Fibroblast of lung (primary cell): ENCODE data around the gene METTL14. TPM values are rescaled to one million over a fixed set of nuclear protein-coding genes. Genes with fewer than 3 reads are reported as not detected.

Experiments
- DNase-seq, 2 donors: peaks; one replicate each; pipeline versions ENCODE4 v3.0.0 to v3.0.0-alpha.2; 2010; ENCODE audit warnings: low read depth in 2 of 2
- H2AFZ ChIP-seq: 2 replicates; pipeline ENCODE4 v1.5.1; 2012; ENCODE audit warnings: low read length, control low read depth, inconsistent platforms
- H3K27ac ChIP-seq: 2 replicates; pipeline ENCODE4 v1.5.1; 2011; ENCODE audit warnings: low read length, control low read depth; ENCODE audit not compliant: insufficient read depth
- H3K27me3 ChIP-seq: 2 replicates; pipeline ENCODE4 v1.5.1; 2011; ENCODE audit warnings: mild to moderate bottlenecking, low read length; ENCODE audit not compliant: control insufficient read depth, insufficient read depth
- H3K36me3 ChIP-seq: 2 replicates; pipeline ENCODE4 v1.5.1; 2011; ENCODE audit warnings: low read length; ENCODE audit not compliant: control insufficient read depth, insufficient read depth
- H3K4me1 ChIP-seq: 2 replicates; pipeline ENCODE4 v1.5.1; 2011; ENCODE audit warnings: low read length; ENCODE audit not compliant: control insufficient read depth, insufficient read depth; ENCODE audit errors: extremely low read depth
- H3K4me2 ChIP-seq: 2 replicates; pipeline ENCODE4 v1.5.1; 2011; ENCODE audit warnings: low read length, control low read depth; ENCODE audit not compliant: insufficient read depth; ENCODE audit errors: extremely low read depth
- H3K4me3 ChIP-seq, 4 experiments: fragments of 200-600 bp in 1 of 4; sonication (generic) in 1 of 4; replicated peaks in 1 of 4; 2 replicates each; pipeline ENCODE4 v1.5.1; 2011 to 2016; ENCODE audit warnings: low read length in 4 of 4, low read depth in 3 of 4, mild to moderate bottlenecking in 3 of 4, control low read depth in 2 of 4, inconsistent platforms in 1 of 4, mixed read lengths in 1 of 4; ENCODE audit not compliant: insufficient read depth in 1 of 4; ENCODE audit errors: control extremely low read depth in 1 of 4
- H3K79me2 ChIP-seq: 2 replicates; pipeline ENCODE4 v1.5.1; 2012; ENCODE audit warnings: mild to moderate bottlenecking, low read length, inconsistent platforms; ENCODE audit not compliant: control insufficient read depth, insufficient read depth
- H3K9ac ChIP-seq: 2 replicates; pipeline ENCODE4 v1.5.1; 2011; ENCODE audit warnings: mild to moderate bottlenecking, low read length, control low read depth; ENCODE audit not compliant: insufficient read depth
- H3K9me3 ChIP-seq: 2 replicates; pipeline ENCODE4 v1.5.1; 2012; ENCODE audit warnings: low read depth, low read length; ENCODE audit not compliant: control insufficient read depth, insufficient read depth
- H4K20me1 ChIP-seq: 2 replicates; pipeline ENCODE4 v1.5.1; 2011; ENCODE audit warnings: low read length; ENCODE audit not compliant: control insufficient read depth, insufficient read depth; ENCODE audit errors: extremely low read depth
- EZH2 ChIP-seq: IDR thresholded peaks from 2 replicates; pipeline ENCODE4 v1.5.1; 2012; ENCODE audit warnings: low read length, control low read depth, mild to moderate bottlenecking; ENCODE audit errors: missing control alignments
- polyA plus RNA-seq, 2 donors: library from polyadenylated mRNA; depleted of rRNA in 1 of 2; stranded (reverse) in 1 of 2; unstranded in 1 of 2; fragments of >200 nt; gene quantifications; 2 replicates each; pipeline ENCODE4 v1.2.1, GENCODE V29; 2011 to 2012; ENCODE audit warnings: missing spikeins in 1 of 2
- total RNA-seq: library from RNA; depleted of rRNA; stranded (reverse); fragments of >200 nt; gene quantifications from 2 replicates; pipeline ENCODE4 v1.2.1, GENCODE V29; 2014
- TF ChIP-seq, protein P1 (sequence below), 2 donors: IDR thresholded peaks in 1 of 2; conservative IDR thresholded peaks in 1 of 2; 1 replicate in 1 of 2; 2 replicates in 1 of 2; pipeline ENCODE4 v1.5.1; 2011 to 2012; ENCODE audit warnings: low read length in 2 of 2, control low read depth in 1 of 2, inconsistent platforms in 1 of 2, low read depth in 1 of 2, mild to moderate bottlenecking in 1 of 2

The METTL14 gene
- total and polyA plus RNA-seq, 2 donors (not counting 1 experiment from before 2014, with no cell fraction given): 18.2 to 29.7 TPM

DNA sequence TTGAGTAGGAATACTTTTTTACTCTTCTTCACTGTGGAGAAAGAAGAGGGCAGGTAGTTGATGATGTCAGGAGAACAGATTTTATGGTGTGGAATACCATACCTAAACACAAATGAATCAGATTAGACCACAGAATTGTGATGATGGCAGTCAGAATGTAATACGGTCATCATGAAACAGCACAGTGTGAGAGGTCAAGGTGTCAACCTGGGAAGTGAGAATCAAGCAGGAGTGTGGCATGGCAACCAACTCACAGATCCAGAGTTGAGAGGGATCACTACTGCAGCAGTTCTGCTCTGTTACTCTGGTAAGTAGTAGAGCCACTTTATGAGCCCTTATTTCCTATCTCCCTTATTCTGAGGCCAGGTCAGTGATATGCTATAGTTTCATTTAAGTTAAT, 27.7 kb downstream of the METTL14 start:
- no peaks in the 10 kb centered on the region for H3K9me3 ChIP-seq
- H3K4me3 ChIP-seq: no peak overlapping the region
- H2AFZ ChIP-seq: no peak overlapping the region
- peak in 1 of 2 donors; percentile 57 for DNase-seq
- no peaks in the 10 kb centered on the region for H3K36me3 ChIP-seq
- no peak overlapping the region for H3K27ac ChIP-seq
- H3K27me3 ChIP-seq: no peaks in the 10 kb centered on the region
- TF ChIP-seq EZH2: no peak
- TF ChIP-seq, protein P1, sequence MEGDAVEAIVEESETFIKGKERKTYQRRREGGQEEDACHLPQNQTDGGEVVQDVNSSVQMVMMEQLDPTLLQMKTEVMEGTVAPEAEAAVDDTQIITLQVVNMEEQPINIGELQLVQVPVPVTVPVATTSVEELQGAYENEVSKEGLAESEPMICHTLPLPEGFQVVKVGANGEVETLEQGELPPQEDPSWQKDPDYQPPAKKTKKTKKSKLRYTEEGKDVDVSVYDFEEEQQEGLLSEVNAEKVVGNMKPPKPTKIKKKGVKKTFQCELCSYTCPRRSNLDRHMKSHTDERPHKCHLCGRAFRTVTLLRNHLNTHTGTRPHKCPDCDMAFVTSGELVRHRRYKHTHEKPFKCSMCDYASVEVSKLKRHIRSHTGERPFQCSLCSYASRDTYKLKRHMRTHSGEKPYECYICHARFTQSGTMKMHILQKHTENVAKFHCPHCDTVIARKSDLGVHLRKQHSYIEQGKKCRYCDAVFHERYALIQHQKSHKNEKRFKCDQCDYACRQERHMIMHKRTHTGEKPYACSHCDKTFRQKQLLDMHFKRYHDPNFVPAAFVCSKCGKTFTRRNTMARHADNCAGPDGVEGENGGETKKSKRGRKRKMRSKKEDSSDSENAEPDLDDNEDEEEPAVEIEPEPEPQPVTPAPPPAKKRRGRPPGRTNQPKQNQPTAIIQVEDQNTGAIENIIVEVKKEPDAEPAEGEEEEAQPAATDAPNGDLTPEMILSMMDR (conservative IDR thresholded peaks at IDR 0.05 in 1 of 2, IDR thresholded peaks at IDR 0.05 in 1 of 2; ENCODE audit: low read depth in 1 of 2, low read length in 2 of 2): no peak
- no peak overlapping the region for H3K9ac ChIP-seq
- H3K4me1 ChIP-seq: no peaks in the 10 kb centered on the region
- H4K20me1 ChIP-seq: no peaks in the 10 kb centered on the region
- no peak overlapping the region for H3K4me2 ChIP-seq
- H3K79me2 ChIP-seq: no peaks in the 10 kb centered on the region

- H3K36me3 ChIP-seq: no peaks in the 10 kb centered on the region
- TF ChIP-seq, protein P1 (conservative IDR thresholded peaks at IDR 0.05 in 1 of 2, IDR thresholded peaks at IDR 0.05 in 1 of 2; ENCODE audit: low read depth in 1 of 2, low read length in 2 of 2): no peak
- no peak for TF ChIP-seq EZH2
- no peak overlapping the region for H3K4me3 ChIP-seq
- no peaks in the 10 kb centered on the region for H3K79me2 ChIP-seq
- H3K27ac ChIP-seq: no peak overlapping the region
- no peak overlapping the region for H3K4me2 ChIP-seq
- no peaks in the 10 kb centered on the region for H4K20me1 ChIP-seq
- no peaks in the 10 kb centered on the region for H3K27me3 ChIP-seq
- H3K9ac ChIP-seq: no peak overlapping the region
- no peak for DNase-seq
- no peaks in the 10 kb centered on the region for H3K9me3 ChIP-seq
- H3K4me1 ChIP-seq: no peaks in the 10 kb centered on the region
- no peak overlapping the region for H2AFZ ChIP-seq
Measured at GRCh38 chr4:118714682-118715081, 29.5 kb downstream of the METTL14 start.

DNA sequence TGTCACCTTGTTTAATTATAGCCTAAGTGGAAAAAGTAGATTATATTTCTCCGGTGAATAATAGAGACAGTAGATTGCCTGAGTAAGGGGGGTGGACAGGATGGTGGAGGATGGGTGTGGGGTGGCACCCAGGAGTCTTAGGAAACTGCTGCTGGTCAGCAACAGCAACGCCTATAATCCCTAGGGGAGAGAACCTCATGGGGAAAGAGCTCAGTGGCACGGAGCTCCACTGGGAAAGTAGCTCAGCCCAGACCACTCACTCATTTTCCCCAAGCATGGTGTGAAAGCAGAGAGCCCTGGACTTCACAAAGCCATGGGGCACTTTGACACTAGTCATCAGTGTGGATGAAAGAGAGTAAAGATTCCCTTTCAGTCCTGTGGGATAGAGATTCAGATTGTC, 31.1 kb downstream of the METTL14 start:
- H3K27ac ChIP-seq: no peak overlapping the region
- no peaks in the 10 kb centered on the region for H3K9me3 ChIP-seq
- no peaks in the 10 kb centered on the region for H3K79me2 ChIP-seq
- H4K20me1 ChIP-seq: no peaks in the 10 kb centered on the region
- no peak overlapping the region for H2AFZ ChIP-seq
- TF ChIP-seq, protein P1 (conservative IDR thresholded peaks at IDR 0.05 in 1 of 2, IDR thresholded peaks at IDR 0.05 in 1 of 2; ENCODE audit: low read depth in 1 of 2, low read length in 2 of 2): no peak
- no peak overlapping the region for H3K4me3 ChIP-seq
- H3K4me2 ChIP-seq: no peak overlapping the region
- H3K27me3 ChIP-seq: no peaks in the 10 kb centered on the region
- no peak overlapping the region for H3K9ac ChIP-seq
- no peaks in the 10 kb centered on the region for H3K4me1 ChIP-seq
- peaks cover 4% of the 10 kb centered on the region for H3K36me3 ChIP-seq
- DNase-seq: no peak
